Cardiac muscle cell (in vitro differentiated cells and primary cell): ENCODE results near the gene ROPN1L. TPM values are rescaled to one million over a fixed set of nuclear protein-coding genes. Genes with fewer than 3 reads are reported as not detected.

Experiments used
- DNase-seq, 2 donors: peaks; one replicate each; pipeline versions ENCODE4 v3.0.0 to v3.0.0-alpha.2; 2010 to 2017; ENCODE audit warnings: low read depth in 1 of 2, low spot score in 1 of 2
- H3K27ac ChIP-seq: fragments of 200-600 bp; sonication (generic); 2 replicates; pipeline ENCODE4 v1.5.1; 2016
- H3K27me3 ChIP-seq: fragments of 200-600 bp; sonication (generic); 2 replicates; pipeline ENCODE4 v1.6.0; 2016; ENCODE audit warnings: control low read depth
- H3K36me3 ChIP-seq: fragments of 200-600 bp; sonication (generic); 2 replicates; pipeline ENCODE4 v1.5.1; 2016; ENCODE audit warnings: control low read depth
- H3K4me1 ChIP-seq: fragments of 200-600 bp; sonication (generic); 2 replicates; pipeline ENCODE4 v1.8.1; 2017; ENCODE audit warnings: low read depth, mild to moderate bottlenecking, mixed run types
- H3K4me3 ChIP-seq: fragments of 200-600 bp; sonication (generic); 2 replicates; pipeline ENCODE4 v1.5.1; 2016; ENCODE audit warnings: mild to moderate bottlenecking
- H3K9me3 ChIP-seq: fragments of 200-600 bp; sonication (generic); 2 replicates; pipeline ENCODE4 v1.5.1; 2017; ENCODE audit warnings: low read depth, mild to moderate bottlenecking, control low read depth
- CTCF ChIP-seq: IDR thresholded peaks from 2 replicates; pipeline ENCODE4 v1.5.1; 2012; ENCODE audit warnings: low read depth, mild to moderate bottlenecking, low read length
- polyA plus RNA-seq: library from polyadenylated mRNA; unstranded; fragments of >200 nt; fragmentation: Nextera tagmentation; extraction: Ambion mirVana; gene quantifications from 2 replicates; pipeline ENCODE4 v1.2.1, GENCODE V29; 2016
- total RNA-seq: library from RNA; depleted of rRNA; stranded (reverse); fragments of >200 nt; gene quantifications from 2 replicates; pipeline ENCODE4 v1.2.3, GENCODE V29; 2016

ROPN1L gene
- total and polyA plus RNA-seq, 2 experiments from 2014 or later = 1.3 TPM

- DNase-seq = no peak
- no peaks in the 10 kb centered on the region for H3K4me1 ChIP-seq
- H3K4me3 ChIP-seq = no peak overlapping the region
- H3K27ac ChIP-seq = no peak overlapping the region
- no peaks in the 10 kb centered on the region for H3K9me3 ChIP-seq
- H3K27me3 ChIP-seq = no peaks in the 10 kb centered on the region
- no peak for TF ChIP-seq CTCF
- H3K36me3 ChIP-seq = peaks cover 87% of the 10 kb centered on the region
Observed at GRCh38 chr5:10411336-10411735, 30.3 kb upstream of the ROPN1L start.

GRCh38 chr5:10416868-10417267 is 24.8 kb upstream of the ROPN1L start:
- Histone ChIP-seq H3K9me3 (no peaks in the 10 kb centered on the region), H3K4me3 (no peak overlapping the region), H3K27me3 (no peaks in the 10 kb centered on the region), H3K27ac (no peak overlapping the region), H3K4me1 (no peaks in the 10 kb centered on the region), H3K36me3 (peaks cover 83% of the 10 kb centered on the region)
- no peak for TF ChIP-seq CTCF
- DNase-seq = no peak

- H3K36me3 ChIP-seq = peaks cover 73% of the 10 kb centered on the region
- no peak for TF ChIP-seq CTCF
Observed at GRCh38 chr5:10418654-10419345, 22.9 kb upstream of the ROPN1L start.

GRCh38 chr5:10420468-10420867 is 21.2 kb upstream of the ROPN1L start:
- H3K4me3 ChIP-seq = no peak overlapping the region
- no peak overlapping the region for H3K27ac ChIP-seq
- H3K36me3 ChIP-seq = peaks cover 71% of the 10 kb centered on the region
- DNase-seq = no peak
- H3K27me3 ChIP-seq = no peaks in the 10 kb centered on the region
- H3K9me3 ChIP-seq = no peaks in the 10 kb centered on the region
- H3K4me1 ChIP-seq = no peaks in the 10 kb centered on the region
- no peak for TF ChIP-seq CTCF

More at GRCh38 chr5:10418654-10419345, 22.9 kb upstream of the ROPN1L start:
- H3K9me3 ChIP-seq = no peaks in the 10 kb centered on the region
- DNase-seq = no peak
- no peaks in the 10 kb centered on the region for H3K27me3 ChIP-seq
- no peaks in the 10 kb centered on the region for H3K4me1 ChIP-seq
- no peak overlapping the region for H3K27ac ChIP-seq
- no peak overlapping the region for H3K4me3 ChIP-seq

GRCh38 chr5:10420932-10421331 is 20.7 kb upstream of the ROPN1L start:
- H3K9me3 ChIP-seq = no peaks in the 10 kb centered on the region
- peaks cover 71% of the 10 kb centered on the region for H3K36me3 ChIP-seq
- H3K27ac ChIP-seq = no peak overlapping the region
- TF ChIP-seq CTCF = no peak
- H3K4me1 ChIP-seq = no peaks in the 10 kb centered on the region
- no peaks in the 10 kb centered on the region for H3K27me3 ChIP-seq
- DNase-seq = peak in 1 of 2 donors; percentile 32
- no peak overlapping the region for H3K4me3 ChIP-seq
